ENCODE data around the gene RIPK4. TPM values are rescaled to one million over a fixed set of nuclear protein-coding genes. Genes with fewer than 3 reads are reported as not detected.

The RIPK4 gene
- total and polyA plus RNA-seq, 4 donors, result 4.7 to 22.6 (median 8.5) TPM

DNA sequence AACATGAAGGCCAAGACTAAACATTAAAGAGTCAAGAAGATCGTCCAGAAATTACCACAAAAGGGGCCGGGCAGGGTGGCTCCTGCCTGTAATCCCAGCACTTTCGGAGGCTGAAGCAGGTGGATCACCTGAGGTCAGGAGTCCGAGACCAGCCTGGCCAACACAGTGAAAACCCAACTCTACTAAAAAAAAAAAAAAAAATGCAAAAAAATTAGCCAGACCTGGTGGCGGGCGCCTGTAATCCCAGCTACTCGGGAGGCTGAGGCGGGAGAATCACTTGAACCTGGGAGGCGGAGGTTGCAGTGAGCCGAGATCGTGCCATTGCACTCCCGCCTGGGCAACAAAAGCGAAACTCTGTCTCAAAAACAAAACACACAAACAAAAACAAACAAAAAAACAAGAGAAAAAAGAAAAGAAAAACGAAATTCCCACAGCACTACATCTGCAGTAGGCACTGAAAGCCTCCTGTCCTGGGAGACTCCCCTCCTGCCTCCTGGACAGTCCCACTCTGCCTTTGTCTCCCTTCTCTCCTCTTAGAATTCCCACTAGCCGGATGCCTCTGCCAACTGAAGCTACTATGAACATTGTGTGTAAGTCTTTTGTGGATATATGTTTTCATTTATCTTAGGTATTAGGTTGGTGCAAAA, 17.7 kb upstream of the RIPK4 start:
- no peak for DNase-seq (ENCODE audit: low spot score)
- no peak overlapping the region for H3K27ac ChIP-seq (ENCODE audit: low read depth in 1 of 2, low read length in 2 of 2)

More for the DNA sequence above, 17.7 kb upstream of the RIPK4 start:
- no peak for TF ChIP-seq JUND (IDR thresholded peaks at IDR 0.05)
- no peak for TF ChIP-seq SP1 (IDR thresholded peaks at IDR 0.05)
- TF ChIP-seq YY1 (IDR thresholded peaks at IDR 0.05), result no peak
- TF ChIP-seq FOXA2 (IDR thresholded peaks at IDR 0.05), result no peak
- TF ChIP-seq HNF4A (conservative IDR thresholded peaks at IDR 0.05), result no peak
- TF ChIP-seq RXRA (IDR thresholded peaks at IDR 0.05), result no peak
- TF ChIP-seq, protein P1, sequence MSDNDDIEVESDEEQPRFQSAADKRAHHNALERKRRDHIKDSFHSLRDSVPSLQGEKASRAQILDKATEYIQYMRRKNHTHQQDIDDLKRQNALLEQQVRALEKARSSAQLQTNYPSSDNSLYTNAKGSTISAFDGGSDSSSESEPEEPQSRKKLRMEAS (IDR thresholded peaks at IDR 0.05), result no peak
- TF ChIP-seq EGR1 (IDR thresholded peaks at IDR 0.05; ENCODE audit: low read depth in 2 of 2), result no peak
- no peak for TF ChIP-seq TAF1 (conservative IDR thresholded peaks at IDR 0.05)
- TF ChIP-seq, protein P2, sequence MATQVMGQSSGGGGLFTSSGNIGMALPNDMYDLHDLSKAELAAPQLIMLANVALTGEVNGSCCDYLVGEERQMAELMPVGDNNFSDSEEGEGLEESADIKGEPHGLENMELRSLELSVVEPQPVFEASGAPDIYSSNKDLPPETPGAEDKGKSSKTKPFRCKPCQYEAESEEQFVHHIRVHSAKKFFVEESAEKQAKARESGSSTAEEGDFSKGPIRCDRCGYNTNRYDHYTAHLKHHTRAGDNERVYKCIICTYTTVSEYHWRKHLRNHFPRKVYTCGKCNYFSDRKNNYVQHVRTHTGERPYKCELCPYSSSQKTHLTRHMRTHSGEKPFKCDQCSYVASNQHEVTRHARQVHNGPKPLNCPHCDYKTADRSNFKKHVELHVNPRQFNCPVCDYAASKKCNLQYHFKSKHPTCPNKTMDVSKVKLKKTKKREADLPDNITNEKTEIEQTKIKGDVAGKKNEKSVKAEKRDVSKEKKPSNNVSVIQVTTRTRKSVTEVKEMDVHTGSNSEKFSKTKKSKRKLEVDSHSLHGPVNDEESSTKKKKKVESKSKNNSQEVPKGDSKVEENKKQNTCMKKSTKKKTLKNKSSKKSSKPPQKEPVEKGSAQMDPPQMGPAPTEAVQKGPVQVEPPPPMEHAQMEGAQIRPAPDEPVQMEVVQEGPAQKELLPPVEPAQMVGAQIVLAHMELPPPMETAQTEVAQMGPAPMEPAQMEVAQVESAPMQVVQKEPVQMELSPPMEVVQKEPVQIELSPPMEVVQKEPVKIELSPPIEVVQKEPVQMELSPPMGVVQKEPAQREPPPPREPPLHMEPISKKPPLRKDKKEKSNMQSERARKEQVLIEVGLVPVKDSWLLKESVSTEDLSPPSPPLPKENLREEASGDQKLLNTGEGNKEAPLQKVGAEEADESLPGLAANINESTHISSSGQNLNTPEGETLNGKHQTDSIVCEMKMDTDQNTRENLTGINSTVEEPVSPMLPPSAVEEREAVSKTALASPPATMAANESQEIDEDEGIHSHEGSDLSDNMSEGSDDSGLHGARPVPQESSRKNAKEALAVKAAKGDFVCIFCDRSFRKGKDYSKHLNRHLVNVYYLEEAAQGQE (IDR thresholded peaks at IDR 0.05), result no peak
- TF ChIP-seq, protein P3, sequence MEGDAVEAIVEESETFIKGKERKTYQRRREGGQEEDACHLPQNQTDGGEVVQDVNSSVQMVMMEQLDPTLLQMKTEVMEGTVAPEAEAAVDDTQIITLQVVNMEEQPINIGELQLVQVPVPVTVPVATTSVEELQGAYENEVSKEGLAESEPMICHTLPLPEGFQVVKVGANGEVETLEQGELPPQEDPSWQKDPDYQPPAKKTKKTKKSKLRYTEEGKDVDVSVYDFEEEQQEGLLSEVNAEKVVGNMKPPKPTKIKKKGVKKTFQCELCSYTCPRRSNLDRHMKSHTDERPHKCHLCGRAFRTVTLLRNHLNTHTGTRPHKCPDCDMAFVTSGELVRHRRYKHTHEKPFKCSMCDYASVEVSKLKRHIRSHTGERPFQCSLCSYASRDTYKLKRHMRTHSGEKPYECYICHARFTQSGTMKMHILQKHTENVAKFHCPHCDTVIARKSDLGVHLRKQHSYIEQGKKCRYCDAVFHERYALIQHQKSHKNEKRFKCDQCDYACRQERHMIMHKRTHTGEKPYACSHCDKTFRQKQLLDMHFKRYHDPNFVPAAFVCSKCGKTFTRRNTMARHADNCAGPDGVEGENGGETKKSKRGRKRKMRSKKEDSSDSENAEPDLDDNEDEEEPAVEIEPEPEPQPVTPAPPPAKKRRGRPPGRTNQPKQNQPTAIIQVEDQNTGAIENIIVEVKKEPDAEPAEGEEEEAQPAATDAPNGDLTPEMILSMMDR (IDR thresholded peaks at IDR 0.05; ENCODE audit: low read depth, low read length, missing input control), result no peak
- TF ChIP-seq ZBTB33 (IDR thresholded peaks at IDR 0.05), result no peak
- TF ChIP-seq GABPA (IDR thresholded peaks at IDR 0.05 in 1 of 2, conservative IDR thresholded peaks at IDR 0.05 in 1 of 2), result no peak
- TF ChIP-seq RAD21 (IDR thresholded peaks at IDR 0.05), result no peak
- H3K9me3 ChIP-seq (ENCODE audit: control insufficient read depth in 4 of 4, low read length in 3 of 4), result peaks cover 0 to 2% (median 0%) of the 10 kb centered on the region in 4 donors
- H3K9ac ChIP-seq (ENCODE audit: low read depth in 1 of 2, low read length in 2 of 2), result no peak overlapping the region
- H3K36me3 ChIP-seq (ENCODE audit: control insufficient read depth in 4 of 4, insufficient read depth in 3 of 4, low read depth in 1 of 4, low read length in 3 of 4), result no peaks in the 10 kb centered on the region
- peaks cover 0 to 12% (median 2%) of the 10 kb centered on the region in 4 donors for H3K27me3 ChIP-seq (ENCODE audit: control insufficient read depth in 4 of 4, insufficient read depth in 4 of 4, low read length in 3 of 4)
- no peaks in the 10 kb centered on the region for H3K4me1 ChIP-seq (ENCODE audit: control insufficient read depth in 4 of 4, insufficient read depth in 4 of 4, low read length in 3 of 4)
- H3K4me3 ChIP-seq (ENCODE audit: low read depth in 1 of 3, low read length in 3 of 3), result no peak overlapping the region
- 86% methylated on average over 15 of the region's 15 CpGs for whole genome bisulfite sequencing
